Measurements from ENCODE around the gene SLC49A3.
"Not testable (repeated sequence)": the region's sequence is repeated elsewhere in the genome, so short reads cannot be mapped to it uniquely, and the experiment has no call there.

The SLC49A3 gene

DNA sequence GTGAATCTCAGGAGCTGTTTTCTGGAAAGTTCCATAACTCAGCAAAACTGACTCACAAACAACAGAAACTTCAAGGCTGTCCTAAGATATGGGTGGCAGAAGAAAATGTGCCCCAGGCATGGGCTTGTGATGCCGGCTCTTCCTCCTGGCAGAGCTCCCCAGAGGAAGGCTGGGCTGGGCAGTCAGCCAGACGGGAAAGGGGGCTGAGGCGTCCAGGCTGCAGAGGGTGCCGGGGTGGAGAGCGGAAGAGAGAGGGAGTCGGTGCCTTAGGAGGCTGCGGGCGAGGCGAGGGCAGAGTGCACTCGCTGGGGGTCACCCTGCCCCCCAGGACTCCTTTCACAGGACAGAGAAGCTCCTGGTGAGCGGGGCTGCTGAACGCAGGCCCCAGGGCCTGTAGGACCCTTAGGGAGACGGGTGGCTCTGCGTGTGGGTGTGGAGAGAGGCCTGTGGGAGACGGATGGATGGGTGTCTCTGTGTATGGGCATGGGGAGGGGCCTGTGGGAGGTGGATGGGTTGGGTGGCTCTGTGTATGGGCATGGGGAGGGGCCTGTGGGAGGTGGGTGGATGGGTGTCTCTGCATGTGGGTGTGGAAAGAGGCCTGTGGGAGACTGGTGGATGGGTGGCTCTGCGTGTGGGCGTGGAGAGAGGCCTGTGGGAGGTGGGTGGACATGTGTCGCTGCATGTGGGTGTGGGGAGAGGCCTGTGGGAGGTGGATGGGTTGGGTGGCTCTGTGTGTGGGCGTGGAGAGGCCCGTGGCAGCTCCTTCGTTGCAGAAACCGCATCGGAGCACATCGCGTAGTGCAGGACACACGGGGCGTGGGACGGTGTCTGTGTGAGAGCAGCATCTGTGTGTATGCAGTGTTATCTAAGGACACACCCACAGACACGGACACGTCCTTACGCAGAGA is 32.6 kb upstream of the SLC49A3 start:
- DNase-seq, result no peak

DNA sequence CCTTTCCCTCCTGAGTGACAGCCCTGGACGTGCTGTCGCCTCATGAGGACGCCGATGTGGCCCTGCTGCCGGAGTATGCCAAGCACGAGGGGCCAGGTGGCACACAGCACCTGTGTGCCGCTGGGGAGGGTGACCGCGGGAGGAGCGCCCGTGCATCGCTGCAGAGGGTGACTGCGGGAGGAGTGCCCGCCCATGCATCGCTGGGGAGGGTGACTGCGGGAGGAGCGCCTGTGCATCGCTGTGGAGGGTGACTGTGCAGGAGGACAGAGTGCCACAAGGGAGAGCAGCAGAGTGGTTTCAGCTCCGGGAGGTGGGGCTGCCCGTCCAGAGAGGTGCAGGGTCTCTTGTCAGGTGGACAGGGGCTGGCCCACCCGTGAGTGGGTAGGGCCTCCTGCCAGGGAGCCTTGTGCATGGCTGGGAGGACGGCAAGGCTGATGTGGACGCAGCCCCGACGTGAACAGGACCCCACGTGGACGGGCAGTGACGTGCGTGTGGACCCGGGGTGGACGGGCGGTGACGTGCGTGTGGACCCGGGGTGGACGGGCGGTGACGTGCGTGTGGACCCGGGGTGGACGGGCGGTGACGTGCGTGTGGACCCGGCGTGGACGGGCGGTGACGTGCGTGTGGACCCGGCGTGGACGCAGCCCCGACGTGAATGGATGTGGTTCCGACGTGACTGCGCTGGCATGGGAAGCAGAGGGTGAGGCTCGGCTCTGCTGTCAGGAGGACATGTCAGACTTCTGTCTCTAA is 31.3 kb upstream of the SLC49A3 start:
- no peak for DNase-seq

DNA sequence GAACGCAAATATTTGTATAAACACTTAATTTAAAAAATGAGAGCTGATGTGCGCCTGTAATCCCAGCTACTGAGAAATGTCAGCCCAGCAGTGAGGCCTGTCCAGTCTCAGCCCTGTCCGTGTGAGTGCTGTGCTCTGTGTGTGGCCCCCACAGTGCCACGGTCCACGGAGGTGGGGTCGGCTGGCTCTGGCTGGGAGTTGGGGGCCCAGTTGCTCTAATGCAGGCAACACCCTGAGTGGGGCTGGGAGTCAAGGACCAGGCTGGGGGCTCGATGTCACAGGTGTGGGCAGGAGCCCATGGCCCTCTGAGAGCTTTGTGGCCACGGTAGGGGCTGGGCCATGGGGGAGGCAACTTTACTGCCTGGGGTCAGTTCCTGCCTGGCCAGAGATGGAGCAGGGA is 29.5 kb upstream of the SLC49A3 start:
- no peak for DNase-seq

- no peak for DNase-seq
These were observed 28.8 kb upstream of the SLC49A3 start for GRCh38 chr4:717601-718320.

DNA sequence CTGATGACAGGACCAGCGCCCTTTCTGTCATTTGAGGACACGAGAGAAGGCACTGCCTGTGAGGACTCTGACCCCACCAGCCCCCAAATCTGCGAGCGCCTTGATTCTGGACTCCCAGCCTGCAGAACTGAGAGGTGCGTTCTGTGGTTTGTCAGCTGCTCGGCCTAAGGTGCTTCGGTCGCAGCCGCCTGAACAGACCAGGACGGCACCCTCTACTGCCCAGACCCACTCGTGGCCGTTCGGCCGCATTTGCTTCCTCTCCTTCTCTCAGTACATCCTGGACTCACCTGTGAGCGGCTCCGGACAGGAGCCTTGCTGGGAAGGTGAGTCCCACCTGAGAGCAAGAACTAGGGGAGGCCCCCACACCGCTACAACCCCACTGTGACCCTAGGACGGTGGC is 25.1 kb upstream of the SLC49A3 start:
- no peak for DNase-seq

GRCh38 chr4:712916-713632 is 24.1 kb upstream of the SLC49A3 start:
- no peak for DNase-seq

- DNase-seq, result no peak
These were observed 23.1 kb upstream of the SLC49A3 start for GRCh38 chr4:712093-712492.

DNA sequence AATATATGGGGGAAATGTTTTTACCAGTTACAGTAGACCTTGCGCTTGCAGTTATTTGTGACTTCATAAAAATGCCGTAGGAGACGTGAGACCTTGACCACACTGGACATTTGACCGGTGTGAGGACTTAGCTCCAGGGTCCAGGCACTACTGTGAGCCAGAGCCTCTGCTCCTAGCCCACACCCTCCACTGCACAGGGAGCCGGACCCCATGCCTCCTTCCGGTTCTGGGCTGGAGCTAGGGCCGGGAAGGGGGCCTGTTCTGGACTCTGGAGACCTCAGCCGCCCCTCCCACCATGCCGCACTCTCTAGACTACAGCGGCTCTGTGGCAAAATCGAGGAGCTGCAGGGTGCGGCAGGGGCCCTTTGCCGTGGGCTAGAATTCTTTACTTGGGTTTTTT is 22.0 kb upstream of the SLC49A3 start:
- no peak for DNase-seq

- no peak for DNase-seq
These were observed 21.2 kb upstream of the SLC49A3 start for GRCh38 chr4:710116-710515.

DNA sequence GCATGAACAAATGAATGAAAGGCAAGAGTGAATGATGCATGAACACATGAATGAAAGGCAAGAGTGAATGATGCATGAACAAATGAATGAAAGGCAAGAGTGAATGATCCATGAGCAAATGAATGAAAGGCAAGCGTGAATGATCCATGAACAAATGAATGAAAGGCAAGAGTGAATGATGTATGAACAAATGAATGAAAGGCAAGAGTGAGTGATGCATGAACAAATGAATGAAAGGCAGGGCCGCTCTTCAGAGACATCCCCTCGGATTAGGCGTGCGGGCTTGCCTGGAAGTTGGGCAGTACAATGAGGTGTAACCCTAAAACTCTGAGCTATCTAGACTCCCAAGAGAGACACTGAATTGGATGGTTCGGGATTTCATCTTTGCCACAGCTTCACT is 20.4 kb upstream of the SLC49A3 start:
- no peak for DNase-seq

GRCh38 chr4:708631-708933 is 19.6 kb upstream of the SLC49A3 start:
- no peak for DNase-seq

GRCh38 chr4:707929-708630 is 19.1 kb upstream of the SLC49A3 start:
- no peak for DNase-seq

GRCh38 chr4:706834-707598 is 18.1 kb upstream of the SLC49A3 start:
- no peak for DNase-seq

DNA sequence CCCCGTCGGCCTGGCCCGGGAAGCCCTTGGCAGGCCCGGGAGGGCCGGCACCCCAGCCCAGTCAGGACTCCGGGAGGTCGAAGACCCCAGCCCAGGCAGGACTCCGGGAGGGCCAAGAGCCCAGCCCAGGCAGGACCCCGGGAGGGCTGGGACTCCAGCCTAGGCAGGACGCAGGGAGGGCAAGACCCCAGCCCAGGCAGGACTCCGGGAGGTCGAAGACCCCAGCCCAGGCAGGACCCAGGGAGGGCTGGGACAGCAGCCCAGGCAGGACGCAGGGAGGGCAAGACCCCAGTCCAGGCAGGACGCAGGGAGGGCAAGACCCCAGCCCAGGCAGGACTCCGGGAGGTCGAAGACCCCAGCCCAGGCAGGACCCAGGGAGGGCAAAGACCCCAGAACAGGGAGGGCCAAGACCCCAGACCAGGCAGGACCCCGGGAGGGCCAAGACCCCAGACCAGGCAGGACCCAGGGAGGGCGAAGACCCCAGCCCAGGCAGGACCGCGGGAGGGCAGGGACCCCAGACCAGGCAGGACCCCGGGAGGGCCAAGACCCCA is 17.2 kb upstream of the SLC49A3 start:
- not testable (repeated sequence) for DNase-seq

GRCh38 chr4:705278-706082 is 16.5 kb upstream of the SLC49A3 start, which contains the start of gene PCGF3:
Gene PCGF3, plus strand, starts transcription at chr4:705832. Its CDS starts 27,849 bp downstream, at chr4:733681.
- DNase-seq, result peak; percentile 98

GRCh38 chr4:704971-705277 is 16.0 kb upstream of the SLC49A3 start:
- no peak for DNase-seq

- DNase-seq, result no peak
These were observed 15.4 kb upstream of the SLC49A3 start for GRCh38 chr4:704198-704891.

DNA sequence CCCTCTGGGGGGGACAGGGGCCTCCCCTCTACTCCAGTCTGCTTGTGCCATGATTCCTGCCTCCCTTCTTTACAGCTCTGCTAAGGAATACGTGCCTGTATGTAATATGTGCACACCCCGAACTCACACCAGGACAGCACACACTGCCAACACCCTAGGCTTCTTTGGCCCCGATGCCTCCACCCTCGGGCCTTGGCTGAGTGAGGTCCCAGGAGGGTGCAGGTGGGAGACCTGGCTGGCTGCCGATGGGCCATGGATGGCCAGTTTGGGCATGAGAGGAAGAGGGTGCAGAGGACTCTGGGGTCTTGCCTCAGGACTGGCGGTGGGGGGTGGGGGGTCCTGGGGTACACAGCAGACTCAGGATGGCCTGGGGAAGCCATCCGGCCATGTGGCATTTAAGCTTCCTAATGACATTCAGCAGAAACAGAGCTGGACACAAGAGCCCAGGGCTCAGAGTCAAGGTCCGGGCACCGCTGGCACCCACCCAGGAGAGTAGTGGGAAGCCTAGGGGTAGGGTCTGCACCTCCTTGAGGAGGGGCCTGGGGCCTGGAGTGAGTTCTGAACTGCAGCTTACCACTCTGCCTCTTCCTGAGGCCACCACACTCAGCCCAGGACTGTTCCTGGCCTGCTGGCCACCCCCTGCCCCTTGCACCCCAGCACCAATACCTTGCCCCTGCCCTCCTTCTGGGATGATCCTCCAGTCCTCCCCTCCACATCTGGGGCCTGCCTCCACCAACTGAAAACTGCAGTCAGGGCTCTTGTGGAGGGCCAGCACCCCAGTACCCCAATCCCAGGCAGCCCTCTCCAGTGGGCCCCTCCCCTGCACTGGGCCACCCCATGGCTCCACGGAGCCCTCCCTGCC is 14.6 kb upstream of the SLC49A3 start:
- DNase-seq, result no peak

- DNase-seq, result no peak
These were observed 13.7 kb upstream of the SLC49A3 start for GRCh38 chr4:702618-703048.
